H9 (cell line): Measurements from ENCODE around the gene ZNF490. TPM values are rescaled to one million over a fixed set of nuclear protein-coding genes. Genes with fewer than 3 reads are reported as not detected.
"Not testable (repeated sequence)": the region's sequence is repeated elsewhere in the genome, so short reads cannot be mapped to it uniquely, and the experiment has no call there.

ENCODE experiments used
- DNase-seq: peaks from one replicate; pipeline ENCODE4 v3.0.0-alpha.2; 2017
- H2AFZ ChIP-seq: one replicate; pipeline ENCODE4 v1.6.1; 2013; ENCODE audit warnings: mild to moderate bottlenecking, low read length, control low read depth, moderate library complexity
- H2AK5ac ChIP-seq: 2 replicates; pipeline ENCODE4 v1.6.1; 2013; ENCODE audit warnings: low read length, control low read depth, mixed read lengths; ENCODE audit not compliant: insufficient read length
- H2BK120ac ChIP-seq: one replicate; pipeline ENCODE4 v1.6.1; 2013; ENCODE audit warnings: low read depth, mild to moderate bottlenecking, low read length, control low read depth, inconsistent platforms; ENCODE audit not compliant: poor library complexity, severe bottlenecking
- H2BK12ac ChIP-seq: 2 replicates; pipeline ENCODE4 v1.6.1; 2013; ENCODE audit warnings: low read length, control low read depth, mixed read lengths, low read depth; ENCODE audit not compliant: insufficient read length
- H2BK15ac ChIP-seq: 2 replicates; pipeline ENCODE4 v1.6.1; 2013; ENCODE audit warnings: low read depth, low read length, control low read depth
- H2BK20ac ChIP-seq: one replicate; pipeline ENCODE4 v1.6.1; 2013; ENCODE audit warnings: low read depth, mild to moderate bottlenecking, low read length, control low read depth, inconsistent platforms; ENCODE audit not compliant: poor library complexity, severe bottlenecking
- H2BK5ac ChIP-seq: 2 replicates; pipeline ENCODE4 v1.6.1; 2013; ENCODE audit warnings: low read length, control low read depth, mixed read lengths; ENCODE audit not compliant: insufficient read length
- H3K14ac ChIP-seq: 2 replicates; pipeline ENCODE4 v1.6.1; 2013; ENCODE audit warnings: low read length, control low read depth; ENCODE audit not compliant: insufficient read depth
- H3K18ac ChIP-seq: 2 replicates; pipeline ENCODE4 v1.6.1; 2013; ENCODE audit warnings: low read depth, mild to moderate bottlenecking, mixed read lengths, low read length, control low read depth; ENCODE audit not compliant: insufficient read length
- H3K23ac ChIP-seq: 2 replicates; pipeline ENCODE4 v1.6.1; 2013; ENCODE audit warnings: low read length, control low read depth, mixed read lengths, low read depth; ENCODE audit not compliant: insufficient read length
- H3K23me2 ChIP-seq: 2 replicates; pipeline ENCODE4 v1.6.1; 2013; ENCODE audit warnings: low read depth, mild to moderate bottlenecking, mixed read lengths, low read length, control low read depth; ENCODE audit not compliant: insufficient read length, poor library complexity, severe bottlenecking
- H3K27ac ChIP-seq: 2 replicates; pipeline ENCODE4 v1.5.1; 2013; ENCODE audit warnings: low read length, control low read depth, mixed read lengths, low read depth; ENCODE audit not compliant: insufficient read length
- H3K27me3 ChIP-seq: 2 replicates; pipeline ENCODE4 v1.6.1; 2013; ENCODE audit warnings: low read length, control low read depth, inconsistent platforms; ENCODE audit not compliant: insufficient read depth
- H3K4ac ChIP-seq: 2 replicates; pipeline ENCODE4 v1.6.1; 2013; ENCODE audit warnings: low read depth, mild to moderate bottlenecking, control low read depth, inconsistent platforms, low read length, moderate library complexity
- H3K4me1 ChIP-seq: 2 replicates; pipeline ENCODE4 v1.6.1; 2013; ENCODE audit warnings: low read length, control low read depth, inconsistent platforms; ENCODE audit not compliant: insufficient read depth
- H3K4me2 ChIP-seq: 2 replicates; pipeline ENCODE4 v1.6.1; 2013; ENCODE audit warnings: low read length, control low read depth, mixed read lengths; ENCODE audit not compliant: insufficient read length, insufficient read depth
- H3K56ac ChIP-seq: 2 replicates; pipeline ENCODE4 v1.6.1; 2013; ENCODE audit warnings: low read depth, mild to moderate bottlenecking, mixed read lengths, low read length, control low read depth; ENCODE audit not compliant: insufficient read length
- H3K79me1 ChIP-seq: 2 replicates; pipeline ENCODE4 v1.6.1; 2013; ENCODE audit warnings: low read depth, mild to moderate bottlenecking, moderate library complexity, low read length, control low read depth, inconsistent platforms; ENCODE audit not compliant: insufficient read depth, poor library complexity, severe bottlenecking
- H3K79me2 ChIP-seq: 2 replicates; pipeline ENCODE4 v1.6.1; 2013; ENCODE audit warnings: low read length, control low read depth, inconsistent platforms; ENCODE audit not compliant: insufficient read depth
- H3K9ac ChIP-seq: 2 replicates; pipeline ENCODE4 v1.6.1; 2013; ENCODE audit warnings: low read length, control low read depth, mixed read lengths; ENCODE audit not compliant: insufficient read length; ENCODE audit errors: extremely low read depth
- H3K9me3 ChIP-seq: one replicate; pipeline ENCODE4 v1.6.1; 2013; ENCODE audit warnings: low read depth, low read length, inconsistent platforms; ENCODE audit not compliant: control insufficient read depth
- H3T11ph ChIP-seq: one replicate; pipeline ENCODE4 v1.6.1; 2013; ENCODE audit warnings: mild to moderate bottlenecking, low read length, control low read depth, inconsistent platforms
- H4K20me1 ChIP-seq: one replicate; pipeline ENCODE4 v1.6.1; 2013; ENCODE audit not compliant: control insufficient read depth, insufficient read length, insufficient read depth
- H4K5ac ChIP-seq: 2 replicates; pipeline ENCODE4 v1.6.1; 2013; ENCODE audit warnings: low read depth, mild to moderate bottlenecking, mixed read lengths, low read length, control low read depth; ENCODE audit not compliant: insufficient read length
- H4K8ac ChIP-seq: replicated peaks from 2 replicates; pipeline ENCODE4 v1.6.1; 2013; ENCODE audit warnings: low read length, control low read depth, mixed read lengths, low read depth; ENCODE audit not compliant: insufficient read length
- H4K91ac ChIP-seq: 2 replicates; pipeline ENCODE4 v1.6.1; 2013; ENCODE audit warnings: low read depth, mild to moderate bottlenecking, moderate library complexity, mixed read lengths, low read length, control low read depth; ENCODE audit not compliant: insufficient read length
- H3K27ac Mint-ChIP-seq, 3 experiments: 2 replicates in 2 of 3; 3 replicates in 1 of 3; pipeline ENCODE4 v1.8.0; 2020 to 2021; ENCODE audit warnings: mixed read lengths in 3 of 3, mild to moderate bottlenecking in 1 of 3, moderate library complexity in 1 of 3
- H3K27me3 Mint-ChIP-seq: 2 replicates; pipeline ENCODE4 v1.8.0; 2021; ENCODE audit warnings: low read depth, mild to moderate bottlenecking, moderate library complexity, mixed read lengths
- H3K36me3 Mint-ChIP-seq, 3 experiments: 2 replicates in 2 of 3; 3 replicates in 1 of 3; pipeline ENCODE4 v1.8.0; 2020 to 2021; ENCODE audit warnings: low read depth in 3 of 3, mixed read lengths in 3 of 3; ENCODE audit not compliant: insufficient read depth in 1 of 3
- H3K4me1 Mint-ChIP-seq, 2 experiments: 2 replicates each; pipeline ENCODE4 v1.8.0; 2020; ENCODE audit warnings: mixed read lengths in 2 of 2
- H3K4me3 Mint-ChIP-seq, 2 experiments: 2 replicates in 1 of 2; 3 replicates in 1 of 2; pipeline ENCODE4 v1.8.0; 2020 to 2021; ENCODE audit warnings: mild to moderate bottlenecking in 2 of 2, mixed read lengths in 2 of 2, moderate library complexity in 1 of 2
- H3K9me3 Mint-ChIP-seq, 2 experiments: 2 replicates in 1 of 2; 3 replicates in 1 of 2; pipeline ENCODE4 v1.8.0; 2020; ENCODE audit warnings: mild to moderate bottlenecking in 2 of 2, mixed read lengths in 2 of 2, moderate library complexity in 1 of 2
- WGBS: extraction: QIAGEN DNeasy Blood & Tissue Kit; methylation state at CpG from one replicate; pipeline ENCODE4 v1.1.7; 2013; ENCODE audit warnings: missing lambda C conversion rate, low lambda C conversion rate, mixed read lengths; ENCODE audit not compliant: insufficient read length; ENCODE audit errors: extremely low coverage; 5-methylcytosine and 5-hydroxymethylcytosine counted together
- total RNA-seq: library from RNA; stranded (reverse); gene quantifications from 2 replicates; pipeline ENCODE4 v1.2.1, GENCODE V29; 2021
- TF ChIP-seq, protein P1 (sequence below): fragments of 200-600 bp; sonication (generic); conservative IDR thresholded peaks from 3 replicates; pipeline ENCODE4 v1.8.0; 2021; ENCODE audit warnings: antibody characterized with exemption, mild to moderate bottlenecking

Gene ZNF490
- total RNA-seq, 1 experiment from 2014 or later: 10.1 TPM

DNA sequence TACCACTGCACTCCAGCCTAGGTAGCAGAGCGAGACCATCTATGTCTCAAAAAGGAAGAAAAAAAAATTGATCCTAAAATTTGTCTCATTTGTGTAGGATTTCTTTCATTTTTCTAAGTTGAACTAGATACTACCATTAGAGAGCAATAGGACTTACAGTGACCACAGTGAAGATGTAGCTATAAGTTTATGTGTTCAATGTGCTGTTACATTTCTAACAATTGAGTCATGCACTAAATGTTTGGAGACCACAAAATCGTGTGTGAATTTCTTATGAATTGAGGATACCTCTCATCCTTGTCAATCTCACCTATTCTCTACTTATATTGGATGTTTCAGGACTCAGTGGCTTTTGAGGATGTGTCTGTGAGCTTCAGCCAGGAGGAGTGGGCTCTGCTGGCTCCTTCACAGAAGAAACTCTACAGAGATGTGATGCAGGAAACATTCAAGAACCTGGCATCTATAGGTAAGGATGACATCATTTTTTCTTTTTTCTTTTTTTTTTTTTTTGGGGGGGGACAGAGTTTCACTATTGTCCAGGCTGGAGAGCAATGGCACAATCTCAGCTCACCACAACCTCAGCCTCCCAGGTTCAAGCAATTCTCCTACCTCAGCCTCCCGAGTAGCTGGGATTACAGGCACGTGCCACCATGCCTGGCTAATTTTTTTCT, 12.9 kb upstream of the ZNF490 start:
- no peak overlapping the region for H4K5ac ChIP-seq
- Mint-ChIP-seq H3K27me3 (no peaks in the 10 kb centered on the region), H3K27ac (no peak overlapping the region), H3K4me3 (no peak overlapping the region), H3K4me1 (no peaks in the 10 kb centered on the region), H3K36me3 (peaks cover 71 to 73% (median 73%) of the 10 kb centered on the region in 3 experiments), H3K9me3 (peaks cover 43 to 62% of the 10 kb centered on the region in 2 experiments)
- no peak overlapping the region for H4K91ac ChIP-seq
- no peak overlapping the region for H2BK20ac ChIP-seq
- no peak overlapping the region for H2BK12ac ChIP-seq
- no peak overlapping the region for H2BK120ac ChIP-seq
- no peak overlapping the region for H2AFZ ChIP-seq
- H3K4me2 ChIP-seq: no peak overlapping the region
- no peak overlapping the region for H3K23ac ChIP-seq
- H3K27me3 ChIP-seq: no peaks in the 10 kb centered on the region
- no peaks in the 10 kb centered on the region for H3K4me1 ChIP-seq
- DNase-seq: no peak
- peaks cover 21% of the 10 kb centered on the region for H3K9me3 ChIP-seq
- H2AK5ac ChIP-seq: no peak overlapping the region
- no peak overlapping the region for H2BK5ac ChIP-seq
- no peak overlapping the region for H3K14ac ChIP-seq
- H3K56ac ChIP-seq: no peak overlapping the region
- no peak overlapping the region for H4K8ac ChIP-seq
- WGBS: no CpG with 5 or more reads among the region's 4 CpGs
- no peak overlapping the region for H3T11ph ChIP-seq
- no peak overlapping the region for H2BK15ac ChIP-seq
- no peaks in the 10 kb centered on the region for H3K23me2 ChIP-seq
- H4K20me1 ChIP-seq: no peaks in the 10 kb centered on the region
- H3K18ac ChIP-seq: no peak overlapping the region
- H3K9ac ChIP-seq: no peak overlapping the region
- no peak overlapping the region for H3K27ac ChIP-seq
- H3K79me2 ChIP-seq: peaks cover 2% of the 10 kb centered on the region; the same call in 1 of the 2 replicates
- TF ChIP-seq, protein P1, sequence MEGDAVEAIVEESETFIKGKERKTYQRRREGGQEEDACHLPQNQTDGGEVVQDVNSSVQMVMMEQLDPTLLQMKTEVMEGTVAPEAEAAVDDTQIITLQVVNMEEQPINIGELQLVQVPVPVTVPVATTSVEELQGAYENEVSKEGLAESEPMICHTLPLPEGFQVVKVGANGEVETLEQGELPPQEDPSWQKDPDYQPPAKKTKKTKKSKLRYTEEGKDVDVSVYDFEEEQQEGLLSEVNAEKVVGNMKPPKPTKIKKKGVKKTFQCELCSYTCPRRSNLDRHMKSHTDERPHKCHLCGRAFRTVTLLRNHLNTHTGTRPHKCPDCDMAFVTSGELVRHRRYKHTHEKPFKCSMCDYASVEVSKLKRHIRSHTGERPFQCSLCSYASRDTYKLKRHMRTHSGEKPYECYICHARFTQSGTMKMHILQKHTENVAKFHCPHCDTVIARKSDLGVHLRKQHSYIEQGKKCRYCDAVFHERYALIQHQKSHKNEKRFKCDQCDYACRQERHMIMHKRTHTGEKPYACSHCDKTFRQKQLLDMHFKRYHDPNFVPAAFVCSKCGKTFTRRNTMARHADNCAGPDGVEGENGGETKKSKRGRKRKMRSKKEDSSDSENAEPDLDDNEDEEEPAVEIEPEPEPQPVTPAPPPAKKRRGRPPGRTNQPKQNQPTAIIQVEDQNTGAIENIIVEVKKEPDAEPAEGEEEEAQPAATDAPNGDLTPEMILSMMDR: no peak
- H3K79me1 ChIP-seq: peaks cover 3% of the 10 kb centered on the region
- no peak overlapping the region for H3K4ac ChIP-seq

DNA sequence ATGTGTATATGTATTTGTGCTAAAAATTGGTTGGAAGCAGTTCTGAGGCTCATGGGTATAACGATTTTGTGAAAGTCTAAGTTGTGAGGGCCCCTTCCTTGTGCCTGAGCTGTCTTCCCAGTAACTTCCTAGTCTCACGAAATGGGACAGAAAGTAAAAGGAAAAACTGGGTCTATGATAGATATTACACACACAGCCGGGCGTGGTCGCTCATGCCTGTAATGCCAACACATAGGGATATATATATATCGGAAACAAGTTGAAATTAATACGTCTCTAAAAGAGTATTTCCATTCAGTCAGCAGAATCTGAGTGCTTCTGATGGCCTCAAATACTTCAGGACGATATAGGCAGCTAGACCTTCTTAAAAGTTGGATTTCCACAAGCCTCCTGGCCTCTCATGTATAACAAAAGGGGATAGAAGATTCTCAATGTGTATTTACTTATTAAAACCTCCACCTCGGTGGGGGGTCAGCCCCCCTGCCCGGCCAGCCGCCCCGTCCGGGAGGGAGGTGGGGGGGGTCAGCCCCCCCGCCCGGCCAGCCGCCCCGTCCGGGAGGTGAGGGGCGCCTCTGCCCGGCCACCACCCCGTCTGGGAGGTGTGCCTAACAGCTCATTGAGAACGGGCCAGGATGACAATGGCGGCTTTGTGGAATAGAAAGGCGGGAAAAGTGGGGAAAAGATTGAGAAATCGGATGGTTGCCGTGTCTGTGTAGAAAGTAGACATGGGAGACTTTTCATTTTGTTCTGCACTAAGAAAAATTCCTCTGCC, 10.8 kb upstream of the ZNF490 start:
- WGBS: no CpG with 5 or more reads among the region's 26 CpGs
- H3K9me3 ChIP-seq, H3K27ac Mint-ChIP-seq: not testable (repeated sequence)

More for the DNA sequence above, 10.8 kb upstream of the ZNF490 start:
- H3K27ac ChIP-seq, H3K27me3 Mint-ChIP-seq, H3K14ac ChIP-seq, H2AFZ ChIP-seq, H4K5ac ChIP-seq, H3K4ac ChIP-seq, H2AK5ac ChIP-seq, H3K4me2 ChIP-seq, H3K9ac ChIP-seq, H3K23ac ChIP-seq, H4K91ac ChIP-seq, H2BK5ac ChIP-seq, H3K23me2 ChIP-seq, H2BK15ac ChIP-seq, H3K18ac ChIP-seq, H3K4me1 ChIP-seq, H3K79me2 ChIP-seq, H3K4me3 Mint-ChIP-seq, H2BK20ac ChIP-seq, H2BK12ac ChIP-seq, H3K27me3 ChIP-seq, H2BK120ac ChIP-seq, H3K4me1 Mint-ChIP-seq, H3K56ac ChIP-seq, DNase-seq, H3T11ph ChIP-seq, H4K20me1 ChIP-seq, H4K8ac ChIP-seq, H3K79me1 ChIP-seq: not testable (repeated sequence)
- Mint-ChIP-seq H3K36me3 (peaks cover 57 to 60% (median 60%) of the 10 kb centered on the region in 3 experiments), H3K9me3 (peaks cover 23 to 45% of the 10 kb centered on the region in 2 experiments)
